Endothelial cell (in vitro differentiated cells): ENCODE data around the gene NOCT. TPM values are rescaled to one million over a fixed set of nuclear protein-coding genes. Genes with fewer than 3 reads are reported as not detected.
"Not testable (repeated sequence)": the region's sequence is repeated elsewhere in the genome, so short reads cannot be mapped to it uniquely, and the experiment has no call there.

Experiments used
- DNase-seq: peaks from one replicate; pipeline ENCODE4 v3.0.0; 2021; ENCODE audit warnings: low spot score
- H3K27ac Mint-ChIP-seq: one replicate; pipeline ENCODE4 v1.8.0; 2021; ENCODE audit warnings: mixed read lengths, inconsistent platforms; ENCODE audit not compliant: unreplicated experiment
- H3K27me3 Mint-ChIP-seq: one replicate; pipeline ENCODE4 v1.8.0; 2021; ENCODE audit warnings: mild to moderate bottlenecking, moderate library complexity, mixed read lengths, inconsistent platforms; ENCODE audit not compliant: unreplicated experiment
- H3K36me3 Mint-ChIP-seq: one replicate; pipeline ENCODE4 v1.8.0; 2021; ENCODE audit warnings: mild to moderate bottlenecking, low read depth, mixed read lengths, inconsistent platforms; ENCODE audit not compliant: unreplicated experiment
- H3K4me1 Mint-ChIP-seq: one replicate; pipeline ENCODE4 v1.8.0; 2021; ENCODE audit warnings: mild to moderate bottlenecking, mixed read lengths, inconsistent platforms; ENCODE audit not compliant: unreplicated experiment
- H3K4me3 Mint-ChIP-seq: one replicate; pipeline ENCODE4 v1.8.0; 2021; ENCODE audit warnings: mild to moderate bottlenecking, mixed read lengths, inconsistent platforms; ENCODE audit not compliant: unreplicated experiment
- H3K9me3 Mint-ChIP-seq: one replicate; pipeline ENCODE4 v1.8.0; 2021; ENCODE audit warnings: mixed read lengths, inconsistent platforms; ENCODE audit not compliant: unreplicated experiment
- CTCF ChIP-seq: fragments of 200-600 bp; sonication (generic); IDR thresholded peaks from one replicate; pipeline ENCODE4 v1.5.0; 2021; ENCODE audit warnings: antibody characterized with exemption; ENCODE audit not compliant: unreplicated experiment
- total RNA-seq: library from RNA; stranded (reverse); fragmentation: NEBNext Ultra II Directional; extraction: Animal tissue kit (Norgen Biotek cat#: 25700); gene quantifications from one replicate; pipeline ENCODE4 v1.2.1, GENCODE V29; 2021; ENCODE audit not compliant: unreplicated experiment

NOCT gene
- total RNA-seq, 1 donor from 2014 or later, result 9.3 TPM

GRCh38 chr4:139024686-139025085, 9.1 kb downstream of the NOCT start:
- Mint-ChIP-seq H3K27ac (no peak overlapping the region), H3K9me3 (no peaks in the 10 kb centered on the region), H3K36me3 (peaks cover 10% of the 10 kb centered on the region), H3K4me3 (no peak overlapping the region), H3K27me3 (peaks cover 2% of the 10 kb centered on the region), H3K4me1 (peaks cover 21% of the 10 kb centered on the region)
- TF ChIP-seq CTCF, result no peak
- DNase-seq, result no peak

DNA sequence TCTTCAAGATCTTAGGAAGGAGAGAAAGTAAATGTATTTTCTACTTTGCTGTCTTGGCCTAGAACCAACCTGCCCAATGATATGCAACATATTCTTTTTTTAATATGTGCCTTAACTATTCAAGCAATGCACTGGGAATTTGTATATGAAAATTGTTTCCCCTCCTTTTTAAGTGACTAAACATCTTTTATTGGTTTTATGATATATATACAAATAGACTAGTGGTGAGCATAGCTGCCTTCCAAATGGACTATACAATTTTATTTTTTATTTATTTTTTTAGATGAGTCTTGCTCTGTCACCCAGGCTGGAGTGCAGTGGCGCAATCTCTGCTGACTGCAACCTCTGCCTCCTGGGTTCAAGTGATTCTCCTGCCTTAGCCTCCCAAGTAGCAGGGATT, 10.3 kb downstream of the NOCT start:
- Mint-ChIP-seq H3K27me3 (peaks cover 2% of the 10 kb centered on the region), H3K4me3 (no peak overlapping the region)

DNA sequence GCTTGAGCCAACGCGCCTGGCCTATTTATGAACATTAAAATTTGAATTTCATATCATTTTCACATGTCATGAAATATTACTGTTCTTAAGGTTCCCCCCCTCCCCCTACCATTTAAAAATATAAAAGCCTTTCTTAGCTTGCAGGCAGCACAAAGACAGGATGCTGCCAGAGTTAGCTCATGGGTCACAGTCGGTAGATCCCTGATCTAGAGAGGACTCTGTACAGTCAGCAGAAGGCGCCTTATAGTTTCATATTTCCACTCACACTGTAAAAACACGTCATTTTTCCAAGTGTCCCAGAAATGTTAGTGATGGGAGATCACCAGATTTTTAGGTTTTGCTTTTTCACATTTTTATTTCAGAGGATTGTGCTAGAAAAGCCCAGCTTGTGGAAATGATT, 12.2 kb downstream of the NOCT start:
- DNase-seq, result no peak
- Mint-ChIP-seq H3K36me3 (peaks cover 10% of the 10 kb centered on the region), H3K27ac (peak overlapping the region; percentile 89), H3K9me3 (no peaks in the 10 kb centered on the region), H3K4me3 (no peak overlapping the region), H3K27me3 (peaks cover 2% of the 10 kb centered on the region), H3K4me1 (peaks cover 18% of the 10 kb centered on the region)
- TF ChIP-seq CTCF, result no peak

More for the DNA sequence above, 10.3 kb downstream of the NOCT start:
- TF ChIP-seq CTCF, result no peak
- H3K27ac Mint-ChIP-seq, result no peak overlapping the region
- peaks cover 15% of the 10 kb centered on the region for H3K4me1 Mint-ChIP-seq
- H3K9me3 Mint-ChIP-seq, result no peaks in the 10 kb centered on the region
- H3K36me3 Mint-ChIP-seq, result peaks cover 10% of the 10 kb centered on the region
- DNase-seq, result no peak

GRCh38 chr4:139028191-139028661, 12.6 kb downstream of the NOCT start:
- peak overlapping the region; percentile 89 for H3K27ac Mint-ChIP-seq
- peaks cover 7% of the 10 kb centered on the region for H3K36me3 Mint-ChIP-seq
- no peaks in the 10 kb centered on the region for H3K9me3 Mint-ChIP-seq
- peaks cover 15% of the 10 kb centered on the region for H3K4me1 Mint-ChIP-seq
- TF ChIP-seq CTCF, result no peak
- no peak for DNase-seq
- H3K4me3 Mint-ChIP-seq, result no peak overlapping the region
- H3K27me3 Mint-ChIP-seq, result peaks cover 2% of the 10 kb centered on the region

DNA sequence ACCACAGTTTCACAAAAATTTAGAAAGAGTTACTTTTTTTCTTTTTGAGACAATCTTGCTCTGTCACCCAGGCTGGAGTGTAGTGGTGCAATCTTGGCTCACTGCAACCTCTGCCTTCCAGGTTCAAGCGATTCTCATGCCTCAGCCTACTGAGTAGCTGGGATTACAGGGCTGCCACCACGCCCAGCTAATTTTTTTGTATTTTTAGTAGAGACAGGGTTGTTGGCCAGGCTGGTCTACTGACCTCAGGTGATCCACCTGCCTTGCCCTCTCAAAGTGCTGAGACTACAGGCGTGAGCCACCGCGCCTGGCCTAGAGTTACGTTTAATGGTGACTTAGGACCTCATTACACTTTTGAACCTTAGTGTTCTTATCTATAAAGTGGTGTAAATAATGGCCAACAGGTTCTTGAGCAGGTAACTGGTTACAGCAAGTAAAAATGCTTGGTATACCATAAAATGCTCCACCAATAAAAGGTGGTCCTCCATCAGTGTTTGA, 14.3 kb downstream of the NOCT start:
- not testable (repeated sequence) for H3K9me3 Mint-ChIP-seq, H3K36me3 Mint-ChIP-seq, DNase-seq, H3K27me3 Mint-ChIP-seq, H3K27ac Mint-ChIP-seq, H3K4me3 Mint-ChIP-seq
- peaks cover 15% of the 10 kb centered on the region for H3K4me1 Mint-ChIP-seq
